Progenitor cell of endocrine pancreas (in vitro differentiated cells): ENCODE results near the gene ZNF770. TPM values are rescaled to one million over a fixed set of nuclear protein-coding genes. Genes with fewer than 3 reads are reported as not detected.
"Not testable (repeated sequence)": the region's sequence is repeated elsewhere in the genome, so short reads cannot be mapped to it uniquely, and the experiment has no call there.

Experiments used
- DNase-seq: peaks from one replicate; pipeline ENCODE4 v3.0.0; 2021; ENCODE audit warnings: low spot score; ENCODE audit not compliant: unreplicated experiment
- H3K27ac Mint-ChIP-seq: 2 replicates; pipeline ENCODE4 v1.8.0; 2021; ENCODE audit warnings: mild to moderate bottlenecking, moderate library complexity, mixed read lengths
- H3K27me3 Mint-ChIP-seq: 2 replicates; pipeline ENCODE4 v1.8.0; 2021; ENCODE audit warnings: mixed read lengths
- H3K36me3 Mint-ChIP-seq: 2 replicates; pipeline ENCODE4 v1.8.0; 2022; ENCODE audit warnings: mixed read lengths; ENCODE audit not compliant: insufficient read depth
- H3K4me1 Mint-ChIP-seq: 2 replicates; pipeline ENCODE4 v1.8.0; 2021; ENCODE audit warnings: low read depth, mixed read lengths
- H3K4me3 Mint-ChIP-seq: 2 replicates; pipeline ENCODE4 v1.8.0; 2021; ENCODE audit warnings: low read depth, mild to moderate bottlenecking, moderate library complexity, mixed read lengths
- H3K9me3 Mint-ChIP-seq: 2 replicates; pipeline ENCODE4 v1.8.0; 2021; ENCODE audit warnings: low read depth, mixed read lengths
- CTCF ChIP-seq: fragments of 200-600 bp; sonication (generic); IDR thresholded peaks from one replicate; pipeline ENCODE4 v1.5.0; 2021; ENCODE audit warnings: antibody characterized with exemption, mild to moderate bottlenecking; ENCODE audit not compliant: unreplicated experiment
- total RNA-seq: library from RNA; stranded (reverse); gene quantifications from 2 replicates; pipeline ENCODE4 v1.2.1, GENCODE V29; 2021

ZNF770 gene
- total RNA-seq, 1 donor from 2014 or later: 60.1 TPM

GRCh38 chr15:34953851-34954250 lies 34.2 kb downstream of the ZNF770 start:
- no peaks in the 10 kb centered on the region for H3K27me3 Mint-ChIP-seq
- H3K27ac Mint-ChIP-seq: peak overlapping the region; percentile 24
- no peak for TF ChIP-seq CTCF
- no peak for DNase-seq
- H3K9me3 Mint-ChIP-seq: peaks cover 4% of the 10 kb centered on the region
- peaks cover 15% of the 10 kb centered on the region for H3K36me3 Mint-ChIP-seq
- H3K4me1 Mint-ChIP-seq: peaks cover 2% of the 10 kb centered on the region
- H3K4me3 Mint-ChIP-seq: no peak overlapping the region

GRCh38 chr15:34952481-34952880 lies 35.6 kb downstream of the ZNF770 start:
- Mint-ChIP-seq H3K4me3 (no peak overlapping the region), H3K36me3 (peaks cover 22% of the 10 kb centered on the region), H3K9me3 (peaks cover 4% of the 10 kb centered on the region), H3K4me1 (peaks cover 2% of the 10 kb centered on the region), H3K27me3 (no peaks in the 10 kb centered on the region), H3K27ac (no peak overlapping the region)
- DNase-seq: no peak
- no peak for TF ChIP-seq CTCF

DNA sequence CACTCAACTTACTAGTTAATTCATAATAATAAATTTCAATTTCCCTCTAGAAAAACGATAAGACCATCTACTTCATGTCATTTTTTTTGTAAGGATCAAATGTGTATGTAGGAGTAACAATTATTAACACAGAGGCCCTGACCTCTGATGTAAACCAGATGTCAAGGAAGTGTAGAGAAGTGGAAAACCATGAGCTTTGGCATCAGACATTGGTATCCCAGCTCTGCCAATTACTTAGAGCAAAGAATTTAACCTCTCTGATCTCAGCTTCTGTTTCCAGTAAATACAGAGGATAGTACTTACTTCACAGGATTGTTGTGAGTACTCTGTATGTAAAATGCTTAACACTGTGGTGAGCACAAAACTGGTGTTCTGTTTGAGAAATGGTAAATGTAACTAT lies 36.1 kb downstream of the ZNF770 start:
- no peak for DNase-seq
- Mint-ChIP-seq H3K9me3 (peaks cover 4% of the 10 kb centered on the region), H3K4me3 (no peak overlapping the region), H3K36me3 (peaks cover 23% of the 10 kb centered on the region), H3K27ac (no peak overlapping the region), H3K4me1 (peaks cover 2% of the 10 kb centered on the region), H3K27me3 (no peaks in the 10 kb centered on the region)
- no peak for TF ChIP-seq CTCF

GRCh38 chr15:34944936-34945335 lies 43.2 kb downstream of the ZNF770 start:
- Mint-ChIP-seq H3K4me3 (no peak overlapping the region), H3K27me3 (no peaks in the 10 kb centered on the region), H3K27ac (no peak overlapping the region), H3K9me3 (no peaks in the 10 kb centered on the region), H3K4me1 (no peaks in the 10 kb centered on the region), H3K36me3 (peaks cover 13% of the 10 kb centered on the region)
- no peak for TF ChIP-seq CTCF
- no peak for DNase-seq

- no peak for DNase-seq
- no peak overlapping the region for H3K4me3 Mint-ChIP-seq
- H3K36me3 Mint-ChIP-seq: peaks cover 15% of the 10 kb centered on the region
- H3K27me3 Mint-ChIP-seq: no peaks in the 10 kb centered on the region
- no peaks in the 10 kb centered on the region for H3K4me1 Mint-ChIP-seq
- no peak for TF ChIP-seq CTCF
- no peak overlapping the region for H3K27ac Mint-ChIP-seq
- no peaks in the 10 kb centered on the region for H3K9me3 Mint-ChIP-seq
Observed at GRCh38 chr15:34943711-34944110, 44.4 kb downstream of the ZNF770 start.

- DNase-seq, H3K9me3 Mint-ChIP-seq, H3K27me3 Mint-ChIP-seq, H3K4me1 Mint-ChIP-seq, H3K4me3 Mint-ChIP-seq, H3K27ac Mint-ChIP-seq: not testable (repeated sequence)
- peaks cover 15% of the 10 kb centered on the region for H3K36me3 Mint-ChIP-seq
Observed at GRCh38 chr15:34943264-34943663, 44.8 kb downstream of the ZNF770 start.
